ENCODE results near the gene LGR6.

The LGR6 gene

DNA sequence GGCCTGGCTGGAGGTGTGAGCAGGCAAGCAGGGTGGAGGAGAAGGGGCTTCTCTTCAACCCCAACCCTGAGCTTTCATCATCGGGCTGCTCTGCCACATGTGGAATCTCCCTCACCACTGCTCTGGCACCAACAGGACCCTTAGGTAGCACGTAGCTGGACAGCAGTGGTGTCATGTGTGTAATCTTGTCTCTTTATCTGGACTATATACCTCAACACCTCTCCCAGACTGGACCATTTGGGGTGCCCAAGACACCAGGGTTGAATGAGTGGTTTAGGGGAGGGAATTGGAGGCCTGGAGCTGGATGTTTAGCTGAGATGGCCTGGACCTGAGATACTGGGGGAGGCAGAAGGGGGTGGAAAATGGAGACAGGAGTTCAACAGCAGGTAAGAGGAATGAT is 85.2 kb downstream of the LGR6 start:
- no peaks in the 10 kb centered on the region for H3K79me2 ChIP-seq (ENCODE audit: insufficient read depth, low read length)
- peaks cover 17% of the 10 kb centered on the region for H3K4me1 ChIP-seq (ENCODE audit: insufficient read depth, low read length, poor library complexity, severe bottlenecking)
- H3K4me3 ChIP-seq (ENCODE audit: low read length, poor library complexity, severe bottlenecking) = no peak overlapping the region
- no peak overlapping the region for H2AFZ ChIP-seq (ENCODE audit: low read length)
- no peak for TF ChIP-seq EZH2phosphoT487 (IDR thresholded peaks at IDR 0.05; ENCODE audit: borderline replicate concordance)
- TF ChIP-seq, protein P1, sequence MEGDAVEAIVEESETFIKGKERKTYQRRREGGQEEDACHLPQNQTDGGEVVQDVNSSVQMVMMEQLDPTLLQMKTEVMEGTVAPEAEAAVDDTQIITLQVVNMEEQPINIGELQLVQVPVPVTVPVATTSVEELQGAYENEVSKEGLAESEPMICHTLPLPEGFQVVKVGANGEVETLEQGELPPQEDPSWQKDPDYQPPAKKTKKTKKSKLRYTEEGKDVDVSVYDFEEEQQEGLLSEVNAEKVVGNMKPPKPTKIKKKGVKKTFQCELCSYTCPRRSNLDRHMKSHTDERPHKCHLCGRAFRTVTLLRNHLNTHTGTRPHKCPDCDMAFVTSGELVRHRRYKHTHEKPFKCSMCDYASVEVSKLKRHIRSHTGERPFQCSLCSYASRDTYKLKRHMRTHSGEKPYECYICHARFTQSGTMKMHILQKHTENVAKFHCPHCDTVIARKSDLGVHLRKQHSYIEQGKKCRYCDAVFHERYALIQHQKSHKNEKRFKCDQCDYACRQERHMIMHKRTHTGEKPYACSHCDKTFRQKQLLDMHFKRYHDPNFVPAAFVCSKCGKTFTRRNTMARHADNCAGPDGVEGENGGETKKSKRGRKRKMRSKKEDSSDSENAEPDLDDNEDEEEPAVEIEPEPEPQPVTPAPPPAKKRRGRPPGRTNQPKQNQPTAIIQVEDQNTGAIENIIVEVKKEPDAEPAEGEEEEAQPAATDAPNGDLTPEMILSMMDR (conservative IDR thresholded peaks at IDR 0.05; ENCODE audit: low read length) = no peak
- no peaks in the 10 kb centered on the region for H3K9me2 ChIP-seq (replicated peaks; ENCODE audit: low read depth, low read length)
- H3K9ac ChIP-seq (ENCODE audit: low read depth, low read length, poor library complexity, severe bottlenecking) = no peak overlapping the region
- H3F3A ChIP-seq (ENCODE audit: low read depth) = no peaks in the 10 kb centered on the region
- no peaks in the 10 kb centered on the region for H4K20me1 ChIP-seq (ENCODE audit: insufficient read depth, low read length, poor library complexity, severe bottlenecking)
- no peaks in the 10 kb centered on the region for H3K36me3 ChIP-seq (ENCODE audit: insufficient read depth, low read length)
- no peaks in the 10 kb centered on the region for H3K9me3 ChIP-seq (ENCODE audit: insufficient read depth, low read depth, low read length)
- peaks cover 44% of the 10 kb centered on the region for H3K27me3 ChIP-seq (ENCODE audit: insufficient read depth, low read length, poor library complexity, severe bottlenecking)
- H3K4me2 ChIP-seq (ENCODE audit: low read depth, low read length, poor library complexity, severe bottlenecking) = no peak overlapping the region

GRCh38 chr1:202279806-202280205 is 86.2 kb downstream of the LGR6 start:
- no peak overlapping the region for H3K4me3 ChIP-seq (ENCODE audit: low read length, poor library complexity, severe bottlenecking)
- H3K27me3 ChIP-seq (ENCODE audit: insufficient read depth, low read length, poor library complexity, severe bottlenecking) = peaks cover 51% of the 10 kb centered on the region
- H3K4me2 ChIP-seq (ENCODE audit: low read depth, low read length, poor library complexity, severe bottlenecking) = no peak overlapping the region
- no peaks in the 10 kb centered on the region for H3K9me2 ChIP-seq (replicated peaks; ENCODE audit: low read depth, low read length)
- H2AFZ ChIP-seq (ENCODE audit: low read length) = no peak overlapping the region
- H3K9ac ChIP-seq (ENCODE audit: low read depth, low read length, poor library complexity, severe bottlenecking) = no peak overlapping the region
- TF ChIP-seq, protein P1 (conservative IDR thresholded peaks at IDR 0.05; ENCODE audit: low read length) = no peak
- TF ChIP-seq EZH2phosphoT487 (IDR thresholded peaks at IDR 0.05; ENCODE audit: borderline replicate concordance) = no peak
- no peaks in the 10 kb centered on the region for H3K36me3 ChIP-seq (ENCODE audit: insufficient read depth, low read length)
- no peaks in the 10 kb centered on the region for H4K20me1 ChIP-seq (ENCODE audit: insufficient read depth, low read length, poor library complexity, severe bottlenecking)
- H3K79me2 ChIP-seq (ENCODE audit: insufficient read depth, low read length) = no peaks in the 10 kb centered on the region
- H3K9me3 ChIP-seq (ENCODE audit: insufficient read depth, low read depth, low read length) = no peaks in the 10 kb centered on the region
- peaks cover 18% of the 10 kb centered on the region for H3K4me1 ChIP-seq (ENCODE audit: insufficient read depth, low read length, poor library complexity, severe bottlenecking)
- H3F3A ChIP-seq (ENCODE audit: low read depth) = no peaks in the 10 kb centered on the region

- no peaks in the 10 kb centered on the region for H3K36me3 ChIP-seq (ENCODE audit: insufficient read depth, low read length)
- peaks cover 53% of the 10 kb centered on the region for H3K27me3 ChIP-seq (ENCODE audit: insufficient read depth, low read length, poor library complexity, severe bottlenecking)
- no peaks in the 10 kb centered on the region for H3K9me2 ChIP-seq (replicated peaks; ENCODE audit: low read depth, low read length)
- no peak overlapping the region for H3K4me3 ChIP-seq (ENCODE audit: low read length, poor library complexity, severe bottlenecking)
- no peaks in the 10 kb centered on the region for H3F3A ChIP-seq (ENCODE audit: low read depth)
- H3K4me2 ChIP-seq (ENCODE audit: low read depth, low read length, poor library complexity, severe bottlenecking) = no peak overlapping the region
- no peak for TF ChIP-seq EZH2phosphoT487 (IDR thresholded peaks at IDR 0.05; ENCODE audit: borderline replicate concordance)
- TF ChIP-seq, protein P1 (conservative IDR thresholded peaks at IDR 0.05; ENCODE audit: low read length) = no peak
- no peak overlapping the region for H3K9ac ChIP-seq (ENCODE audit: low read depth, low read length, poor library complexity, severe bottlenecking)
- H3K4me1 ChIP-seq (ENCODE audit: insufficient read depth, low read length, poor library complexity, severe bottlenecking) = peaks cover 18% of the 10 kb centered on the region
- H4K20me1 ChIP-seq (ENCODE audit: insufficient read depth, low read length, poor library complexity, severe bottlenecking) = no peaks in the 10 kb centered on the region
- H3K9me3 ChIP-seq (ENCODE audit: insufficient read depth, low read depth, low read length) = no peaks in the 10 kb centered on the region
- H3K79me2 ChIP-seq (ENCODE audit: insufficient read depth, low read length) = no peaks in the 10 kb centered on the region
- no peak overlapping the region for H2AFZ ChIP-seq (ENCODE audit: low read length)
Observed at GRCh38 chr1:202280595-202280994, 87.0 kb downstream of the LGR6 start.

Data from Loucy (cell line).